GM18520 (cell line): ENCODE results near the gene S100A8.
"Not testable (repeated sequence)": the region's sequence is repeated elsewhere in the genome, so short reads cannot be mapped to it uniquely, and the experiment has no call there.

Source experiments
- ATAC-seq: cut with Tn5 transposase; IDR thresholded peaks from one replicate; pipeline ENCODE4 v1.9.1; 2021; ENCODE audit not compliant: unreplicated experiment

S100A8 gene

DNA sequence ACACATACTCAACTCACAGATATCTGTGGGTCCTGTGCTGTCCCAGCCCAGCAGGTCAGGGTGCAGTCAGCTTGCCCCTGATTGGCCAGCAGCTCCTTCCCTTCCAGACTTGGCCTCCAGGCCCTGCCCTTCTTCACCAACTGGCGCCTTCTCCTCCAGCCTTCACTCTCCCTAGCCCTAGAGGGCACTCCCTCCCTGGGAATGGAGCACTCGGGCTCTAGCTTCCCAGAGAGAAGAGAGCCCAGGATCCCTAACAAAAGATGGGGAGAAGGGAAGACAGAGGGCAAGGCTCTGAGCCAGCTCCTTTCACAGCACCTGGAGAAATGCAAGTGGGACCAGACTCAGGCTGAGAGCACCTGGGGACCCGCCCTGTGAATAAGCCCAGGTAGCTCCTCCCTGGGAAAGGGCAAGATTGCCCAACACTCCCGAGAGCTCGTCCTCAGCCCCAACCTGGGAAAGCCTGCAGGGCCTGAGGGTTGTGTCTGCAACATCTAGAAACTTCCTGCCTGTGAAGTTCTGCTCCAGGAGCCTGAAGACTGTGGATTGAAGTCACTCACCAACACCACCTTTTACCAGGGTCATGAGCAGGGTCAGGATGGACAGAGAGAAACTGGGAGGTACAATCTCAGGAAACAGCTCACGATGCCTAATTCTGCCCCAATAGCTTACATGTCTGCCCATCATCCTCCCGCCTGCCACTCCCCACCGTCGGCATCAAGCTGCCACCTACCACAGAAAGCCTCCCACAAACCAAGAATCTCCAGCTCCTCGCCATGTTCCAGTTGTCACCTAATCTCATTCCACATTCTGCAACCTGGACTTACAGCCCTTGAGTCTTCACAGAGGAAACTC is 42.1 kb downstream of the S100A8 start, which contains the start of gene PGLYRP4:
PGLYRP4 (minus strand) TSS at position 331 of the 852 bp plus-strand sequence. CDS start 909 bp downstream, outside the sequence.
- ATAC-seq: no peak

DNA sequence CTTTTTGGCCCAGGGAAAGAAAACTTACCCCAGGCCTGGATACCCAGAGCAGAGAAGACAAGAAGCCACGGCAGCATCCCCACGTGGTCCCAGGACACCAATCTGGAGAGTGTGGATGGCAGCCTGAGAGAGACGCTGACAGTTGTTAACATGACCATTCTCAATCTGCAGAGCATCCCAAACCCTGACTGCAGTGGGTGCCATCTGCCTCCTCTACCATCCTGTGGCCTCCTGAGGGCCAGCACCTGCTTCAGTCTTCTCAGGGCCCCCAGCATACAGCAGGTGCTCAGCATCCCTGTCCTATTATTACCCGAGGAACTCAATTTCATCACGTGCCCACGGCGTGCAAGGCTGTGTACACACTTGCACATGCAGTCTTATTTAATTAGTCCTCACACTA is 43.0 kb downstream of the S100A8 start:
- ATAC-seq: no peak

DNA sequence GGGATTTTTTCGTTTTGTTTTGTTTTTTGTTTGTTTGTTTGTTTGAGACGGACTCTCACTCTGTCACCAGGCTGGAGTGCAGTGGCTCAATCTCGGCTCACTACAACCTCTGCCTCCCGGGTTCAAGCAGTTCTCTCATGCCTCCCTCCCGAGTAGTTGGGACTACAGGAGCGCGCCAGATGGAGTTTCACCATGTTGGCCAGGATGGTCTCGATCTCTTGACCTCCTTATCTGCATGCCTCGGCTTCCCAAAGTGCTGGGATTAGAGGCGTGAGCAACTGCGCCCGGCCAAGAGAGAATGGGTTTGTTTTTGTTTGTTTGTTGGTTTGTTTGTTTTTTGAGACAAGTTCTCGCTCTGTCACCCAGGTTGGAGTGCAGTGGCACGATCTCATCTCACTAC is 43.8 kb downstream of the S100A8 start:
- not testable (repeated sequence) for ATAC-seq

DNA sequence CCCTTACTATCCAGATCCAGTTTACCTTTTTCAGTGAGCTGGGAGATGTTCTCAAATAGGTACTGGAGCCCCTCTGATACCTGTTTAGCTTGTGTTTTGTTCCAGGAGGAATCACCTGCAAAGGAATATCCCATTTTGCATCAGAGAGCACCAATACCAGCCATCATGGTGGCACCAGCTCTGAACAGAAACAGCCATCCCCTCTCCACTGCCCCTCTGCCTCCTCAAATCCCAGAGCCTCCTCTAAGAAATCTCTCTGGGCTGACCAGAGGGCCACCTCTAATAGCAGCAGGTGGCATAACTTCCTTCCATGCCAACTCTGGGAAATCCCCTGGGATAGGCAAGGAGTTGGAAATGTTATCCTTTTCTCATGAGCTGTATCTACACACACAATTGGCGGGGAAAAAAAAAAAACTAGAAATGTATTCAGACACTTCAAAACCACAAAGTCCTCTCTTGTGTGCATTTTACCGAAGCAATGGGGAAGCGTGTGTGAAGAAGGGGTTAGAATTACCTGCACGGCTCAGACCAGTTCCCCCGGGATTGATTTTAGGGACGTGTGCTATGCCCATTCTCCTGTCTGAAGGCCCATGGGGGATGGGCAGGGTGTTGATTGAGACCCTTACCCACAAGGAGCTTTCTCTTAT is 44.7 kb downstream of the S100A8 start:
- no peak for ATAC-seq

DNA sequence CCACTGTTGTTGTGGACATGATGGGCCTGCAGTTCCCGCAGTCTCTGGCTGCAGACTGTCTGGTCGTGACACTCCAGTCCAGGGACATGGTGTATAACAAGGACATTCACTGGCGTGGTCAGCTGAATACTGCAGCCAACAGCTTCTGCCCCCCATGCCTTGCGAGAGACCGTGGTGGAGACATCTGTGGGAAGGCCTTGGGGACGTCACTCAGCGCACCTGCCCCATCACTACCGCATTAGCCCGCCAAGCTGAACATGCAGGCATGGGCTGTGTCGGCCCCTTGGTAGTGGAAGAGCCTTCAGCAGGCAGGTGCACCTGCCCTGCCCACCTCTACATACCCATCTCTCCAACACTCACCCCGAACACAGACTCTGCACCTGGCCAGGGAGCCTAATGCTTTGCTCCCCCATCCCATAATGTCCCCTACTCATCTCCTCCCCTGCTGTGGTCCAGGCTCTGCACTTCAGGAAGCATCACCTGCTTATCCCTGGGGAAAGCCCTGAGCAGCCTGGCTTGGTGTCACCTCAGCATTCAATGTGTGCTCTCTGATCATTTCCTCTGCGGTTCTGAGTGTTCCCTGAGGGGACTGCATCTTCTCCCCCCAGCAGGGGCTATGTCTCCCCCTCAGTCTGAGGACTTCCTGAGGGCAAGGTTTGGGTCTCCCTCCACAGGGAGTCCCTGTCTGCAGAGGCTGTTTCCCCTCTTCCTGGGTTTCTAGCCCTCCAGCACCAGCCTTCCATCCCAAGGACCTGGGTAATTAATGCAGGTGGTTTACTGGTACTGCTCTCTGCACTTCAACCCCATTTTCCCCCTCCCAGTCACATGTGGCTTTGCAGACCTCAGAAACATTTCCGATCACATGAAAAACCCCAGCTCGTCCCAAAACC is 45.4 kb downstream of the S100A8 start:
- no peak for ATAC-seq

DNA sequence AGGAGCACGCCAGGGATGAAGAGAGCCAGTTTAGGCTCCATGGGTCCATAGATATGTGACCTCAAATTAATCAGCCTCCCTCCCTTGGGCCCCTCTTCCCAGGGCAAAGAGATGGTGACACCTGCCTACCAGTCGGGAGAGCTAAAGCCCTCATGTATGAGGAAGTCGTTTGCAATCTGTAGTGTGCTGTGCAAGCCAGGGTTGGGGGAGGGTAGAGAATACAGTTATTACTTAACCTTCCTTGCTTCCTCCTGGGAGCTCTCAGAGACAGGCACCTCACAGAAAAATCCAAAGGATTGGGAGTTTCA is 46.2 kb downstream of the S100A8 start:
- ATAC-seq: no peak

DNA sequence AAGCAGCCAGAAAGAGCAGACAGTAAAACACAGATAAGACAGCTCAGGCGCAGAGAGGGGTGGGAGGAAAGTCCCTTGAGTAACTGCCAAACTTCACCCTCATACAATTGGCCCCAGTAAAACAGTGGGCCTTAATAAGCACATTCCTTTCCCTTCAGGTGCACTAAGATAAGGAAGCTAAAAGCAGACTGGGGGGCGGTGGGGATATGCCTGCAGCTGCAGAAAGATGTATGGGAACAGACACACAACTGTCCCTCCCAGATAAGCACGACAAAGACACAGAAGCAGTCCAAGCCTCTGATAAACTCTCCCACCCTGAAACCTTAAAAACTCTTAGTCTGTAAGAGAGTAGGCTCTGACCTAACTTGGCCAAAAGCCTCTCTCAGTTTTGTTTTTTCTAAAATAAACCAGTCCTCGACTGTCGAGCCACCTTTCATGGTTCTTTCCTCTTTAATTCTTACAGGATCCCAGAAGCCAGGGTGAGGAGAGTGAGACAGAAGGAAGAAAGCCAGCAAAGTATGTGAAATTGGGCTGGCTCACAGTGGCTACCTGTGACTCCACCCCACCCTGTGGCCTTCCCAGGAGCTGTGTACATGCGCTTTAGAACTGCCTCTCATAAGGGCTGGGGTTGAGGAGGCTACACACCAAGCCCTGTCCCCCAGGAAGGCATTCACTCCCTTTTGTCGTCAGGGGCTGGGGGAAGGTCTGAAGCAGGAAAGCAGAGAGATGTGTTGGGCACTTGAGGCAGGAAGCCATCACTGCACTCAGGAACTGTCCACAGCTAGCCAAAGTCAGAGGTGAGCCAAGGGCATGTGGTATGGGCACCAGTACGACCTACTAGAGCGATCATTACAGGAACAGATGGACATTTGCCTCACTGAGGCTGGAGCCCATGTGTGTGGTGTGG is 46.8 kb downstream of the S100A8 start:
- ATAC-seq: no peak

DNA sequence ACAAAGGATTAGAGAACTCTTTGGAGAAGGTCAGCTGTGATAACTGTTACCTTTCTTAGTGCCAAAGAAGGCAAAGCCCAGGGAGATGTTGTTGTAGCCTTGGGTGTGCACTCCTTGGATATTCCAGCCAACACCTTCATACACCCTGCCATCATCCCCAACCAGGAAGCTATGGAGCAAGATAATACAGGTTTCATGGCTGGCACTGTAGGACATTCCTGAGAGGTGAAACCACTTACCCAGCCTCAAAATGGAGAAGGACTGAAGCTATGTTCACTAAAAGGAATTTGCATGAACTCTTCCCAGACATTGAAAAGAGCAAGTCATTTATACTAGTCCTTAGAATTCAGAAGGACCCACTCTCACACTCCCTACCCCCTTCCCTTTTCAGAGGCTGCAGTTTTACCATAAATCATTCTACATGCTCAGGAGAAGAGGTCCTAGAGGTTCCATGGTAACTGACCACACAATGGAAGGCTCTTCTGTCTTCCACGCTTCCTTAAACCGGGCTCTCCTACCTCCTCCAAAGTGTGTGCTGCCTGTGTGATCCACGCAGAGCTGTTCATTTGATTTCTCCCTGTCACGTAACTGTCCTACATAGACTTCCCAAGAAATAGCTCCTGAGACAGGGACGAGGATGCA is 47.7 kb downstream of the S100A8 start:
- no peak for ATAC-seq

DNA sequence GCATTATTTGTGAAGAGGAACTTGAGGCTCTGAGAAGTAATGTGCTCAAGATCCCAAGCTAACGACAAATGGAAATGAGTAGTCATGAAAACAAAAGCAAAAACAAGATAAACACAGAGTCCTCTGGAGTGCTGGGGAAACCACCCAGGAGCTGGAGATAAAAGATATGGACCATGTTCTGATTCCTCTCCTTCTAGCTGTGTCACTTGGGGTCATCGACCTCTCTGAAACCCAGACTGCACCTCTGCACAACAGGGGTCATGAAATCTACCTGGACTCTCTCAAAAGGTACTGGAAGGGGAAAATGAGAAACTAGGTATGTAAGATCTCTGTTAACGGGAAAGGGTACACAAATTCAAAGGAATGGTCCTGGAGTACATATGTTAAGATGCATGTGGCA is 48.7 kb downstream of the S100A8 start:
- no peak for ATAC-seq

DNA sequence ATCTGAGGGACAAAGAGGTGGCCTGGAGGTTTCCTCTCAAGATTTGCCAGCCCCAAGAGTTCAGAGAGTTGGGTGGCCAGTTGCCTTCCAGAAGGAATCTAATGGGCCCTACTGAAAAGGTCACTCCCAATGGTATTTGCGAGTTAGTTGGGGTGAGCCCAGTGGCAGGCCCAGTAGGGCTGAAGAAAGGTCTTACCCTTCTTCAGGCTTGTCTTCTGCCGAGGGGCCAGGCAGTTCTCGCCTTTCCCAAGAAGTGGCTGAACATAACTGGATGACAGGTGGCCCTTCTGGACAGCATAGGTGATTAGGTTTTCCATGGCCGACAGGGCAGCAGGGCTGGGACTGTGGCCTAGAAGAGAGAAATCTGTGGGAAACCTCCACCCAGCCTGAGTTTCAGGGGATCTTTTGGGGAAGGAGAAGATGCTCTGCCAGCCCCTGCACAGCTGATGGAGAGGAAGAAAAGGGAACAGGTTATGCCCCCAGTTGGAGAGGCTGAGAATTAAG is 49.4 kb downstream of the S100A8 start:
- ATAC-seq: no peak

DNA sequence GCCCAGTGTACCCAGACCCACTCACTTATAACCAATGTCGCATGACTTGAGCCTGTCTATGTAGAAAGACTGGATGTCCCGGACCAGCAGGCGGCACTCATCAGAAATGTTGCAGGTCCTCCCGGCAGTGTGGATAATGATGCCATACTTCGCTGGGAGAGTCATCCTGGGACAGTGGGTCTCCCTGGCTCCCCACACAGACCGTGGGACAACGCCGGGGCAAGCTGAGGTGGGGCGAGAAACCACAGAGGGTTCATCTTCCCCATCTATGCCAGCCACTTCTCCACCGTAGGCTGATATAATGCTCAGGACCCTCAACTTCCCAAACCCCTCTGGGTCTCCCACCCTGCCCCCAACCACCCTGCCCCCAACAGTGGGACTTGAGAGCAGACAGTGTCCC is 50.5 kb downstream of the S100A8 start:
- ATAC-seq: no peak
